ENCODE results near the gene EBF3. TPM values are rescaled to one million over a fixed set of nuclear protein-coding genes. Genes with fewer than 3 reads are reported as not detected.

Gene EBF3
- total RNA-seq, 1 experiment from 2014 or later: 0.64 TPM

GRCh38 chr10:129845111-129845753 lies 118.8 kb downstream of the EBF3 start:
- ATAC-seq (no peak), DNase-seq (ENCODE audit: low read depth, low spot score) (no peak)
- H3K4me1 ChIP-seq (ENCODE audit: control insufficient read depth, insufficient read depth, low read length): peaks cover 4% of the 10 kb centered on the region; the same call in 1 of the 2 replicates
- H3K9me3 ChIP-seq (ENCODE audit: control insufficient read depth, insufficient read depth, low read depth, low read length): no peaks in the 10 kb centered on the region
- no peaks in the 10 kb centered on the region; the same call in none of the 2 replicates for H3K27me3 ChIP-seq (ENCODE audit: control insufficient read depth, insufficient read depth, low read length)
- no peak overlapping the region for H3K27ac ChIP-seq (ENCODE audit: low read length)
- POLR2A ChIA-PET: no interaction called here
- H3K36me3 ChIP-seq (ENCODE audit: control insufficient read depth, insufficient read depth, low read length): no peaks in the 10 kb centered on the region
- TF ChIP-seq REST (IDR thresholded peaks at IDR 0.05; ENCODE audit: insufficient read depth in 1 of 2, low read depth in 2 of 2, low read length in 1 of 2) (no peak), TCF7L2 (IDR thresholded peaks at IDR 0.05; ENCODE audit: low read depth, low read length) (no peak), POLR2AphosphoS5 (IDR thresholded peaks at IDR 0.05; ENCODE audit: low read depth, low read length) (no peak), CTCF (IDR thresholded peaks at IDR 0.05) (no peak), SIN3A (IDR thresholded peaks at IDR 0.05; ENCODE audit: borderline replicate concordance, insufficient read depth, low read depth, low read length) (no peak)
- in situ Hi-C loops (cut with HindIII; ENCODE audit: low pct_unique_long_range_greater_than_20kb, low sequenced_read_pairs): no loop called here
- no peak overlapping the region for H3K4me3 ChIP-seq (ENCODE audit: low read depth in 2 of 2, low read length in 2 of 2)
- CTCF ChIA-PET: no interaction called here
- intact Hi-C loops (cut with micrococcal nuclease; ENCODE audit: unreplicated experiment): no loop called here
- BruUV-seq (replicated peaks): no TSS peak

- H3K36me3 ChIP-seq (ENCODE audit: control insufficient read depth, insufficient read depth, low read length): no peaks in the 10 kb centered on the region
- no peaks in the 10 kb centered on the region; the same call in none of the 2 replicates for H3K27me3 ChIP-seq (ENCODE audit: control insufficient read depth, insufficient read depth, low read length)
- DNase-seq (ENCODE audit: low read depth, low spot score) (no peak), ATAC-seq (no peak)
- TF ChIP-seq CTCF (IDR thresholded peaks at IDR 0.05): no peak
- TF ChIP-seq TCF7L2 (IDR thresholded peaks at IDR 0.05; ENCODE audit: low read depth, low read length): no peak
- TF ChIP-seq REST (IDR thresholded peaks at IDR 0.05; ENCODE audit: insufficient read depth in 1 of 2, low read depth in 2 of 2, low read length in 1 of 2): no peak
- no peak for TF ChIP-seq SIN3A (IDR thresholded peaks at IDR 0.05; ENCODE audit: borderline replicate concordance, insufficient read depth, low read depth, low read length)
- no peak for TF ChIP-seq POLR2AphosphoS5 (IDR thresholded peaks at IDR 0.05; ENCODE audit: low read depth, low read length)
- H3K4me3 ChIP-seq (ENCODE audit: low read depth in 2 of 2, low read length in 2 of 2): no peak overlapping the region
- peaks cover 4% of the 10 kb centered on the region; the same call in 1 of the 2 replicates for H3K4me1 ChIP-seq (ENCODE audit: control insufficient read depth, insufficient read depth, low read length)
- H3K9me3 ChIP-seq (ENCODE audit: control insufficient read depth, insufficient read depth, low read depth, low read length): no peaks in the 10 kb centered on the region
- no TSS peak for BruUV-seq (replicated peaks)
- intact Hi-C loops (cut with micrococcal nuclease; ENCODE audit: unreplicated experiment): no loop called here
- in situ Hi-C loops (cut with HindIII; ENCODE audit: low pct_unique_long_range_greater_than_20kb, low sequenced_read_pairs): no loop called here
- CTCF ChIA-PET: no interaction called here
- POLR2A ChIA-PET: no interaction called here
- no peak overlapping the region for H3K27ac ChIP-seq (ENCODE audit: low read length)
Measured at GRCh38 chr10:129844216-129844766, 119.8 kb downstream of the EBF3 start.
